Stimulated activated CD4-positive, alpha-beta T cell treated with anti-CD3 and anti-CD28 coated beads, Interleukin-15, amount 100 ng/mL, for 24 hours (primary cell): Measurements from ENCODE around the gene HIBCH.
A peak's percentile ranks its signal among the peaks of the same experiment; 100 is the strongest.
"Not testable (repeated sequence)": the region's sequence is repeated elsewhere in the genome, so short reads cannot be mapped to it uniquely, and the experiment has no call there.

Experiments
- DNase-seq: peaks from one replicate; pipeline ENCODE4 v3.0.0-alpha.2; 2020

HIBCH gene

GRCh38 chr2:190303647-190304046 lies 16.0 kb downstream of the HIBCH start:
- DNase-seq, result no peak

GRCh38 chr2:190302052-190302451 lies 17.6 kb downstream of the HIBCH start:
- DNase-seq, result no peak

- DNase-seq, result no peak
These were observed 18.6 kb downstream of the HIBCH start for GRCh38 chr2:190301032-190301431.

GRCh38 chr2:190297880-190298279 lies 21.7 kb downstream of the HIBCH start:
- not testable (repeated sequence) for DNase-seq

GRCh38 chr2:190283783-190284182 lies 35.8 kb downstream of the HIBCH start:
- no peak for DNase-seq

- no peak for DNase-seq
These were observed 38.9 kb downstream of the HIBCH start for GRCh38 chr2:190280565-190281350.

GRCh38 chr2:190279256-190280134 lies 40.1 kb downstream of the HIBCH start:
- DNase-seq, result not testable (repeated sequence)

GRCh38 chr2:190277234-190278112 lies 42.2 kb downstream of the HIBCH start:
- DNase-seq, result peak; percentile 24

GRCh38 chr2:190272457-190272842 lies 47.2 kb downstream of the HIBCH start:
- DNase-seq, result no peak

- DNase-seq, result no peak
These were observed 47.7 kb downstream of the HIBCH start for GRCh38 chr2:190271783-190272456.

GRCh38 chr2:190270298-190270697 lies 49.3 kb downstream of the HIBCH start:
- DNase-seq, result no peak

- DNase-seq, result not testable (repeated sequence)
These were observed 49.9 kb downstream of the HIBCH start for GRCh38 chr2:190269699-190270098.

GRCh38 chr2:190267302-190267701 lies 52.3 kb downstream of the HIBCH start:
- no peak for DNase-seq

GRCh38 chr2:190266314-190266713 lies 53.3 kb downstream of the HIBCH start:
- no peak for DNase-seq

GRCh38 chr2:190261851-190262250 lies 57.8 kb downstream of the HIBCH start:
- no peak for DNase-seq

GRCh38 chr2:190256087-190256486 lies 63.5 kb downstream of the HIBCH start:
- DNase-seq, result no peak

GRCh38 chr2:190255676-190256075 lies 64.0 kb downstream of the HIBCH start:
- peak; percentile 11 for DNase-seq

GRCh38 chr2:190254063-190254850 lies 65.4 kb downstream of the HIBCH start:
- no peak for DNase-seq

- no peak for DNase-seq
These were observed 69.2 kb downstream of the HIBCH start for GRCh38 chr2:190250421-190250820.

- no peak for DNase-seq
These were observed 84.0 kb downstream of the HIBCH start for GRCh38 chr2:190235551-190236075.

- DNase-seq, result no peak
These were observed 84.5 kb downstream of the HIBCH start for GRCh38 chr2:190235101-190235500.
